Lower leg skin (tissue), 3 donors: ENCODE data around the gene MINDY2.

Source experiments
- POLR2A ChIP-seq, 2 donors: fragments of 450-650 bp; IDR thresholded peaks; one replicate each; pipeline ENCODE4 v1.6.1; 2016 to 2017; ENCODE audit warnings: antibody characterized with exemption in 2 of 2, mild to moderate bottlenecking in 1 of 2, moderate library complexity in 1 of 2
- TF ChIP-seq, protein P1 (sequence below), 3 donors: fragments of 450-650 bp; IDR thresholded peaks; one replicate each; pipeline ENCODE4 v1.5.1; 2016; ENCODE audit warnings: antibody characterized with exemption in 3 of 3, mild to moderate bottlenecking in 3 of 3, moderate library complexity in 2 of 3

DNA sequence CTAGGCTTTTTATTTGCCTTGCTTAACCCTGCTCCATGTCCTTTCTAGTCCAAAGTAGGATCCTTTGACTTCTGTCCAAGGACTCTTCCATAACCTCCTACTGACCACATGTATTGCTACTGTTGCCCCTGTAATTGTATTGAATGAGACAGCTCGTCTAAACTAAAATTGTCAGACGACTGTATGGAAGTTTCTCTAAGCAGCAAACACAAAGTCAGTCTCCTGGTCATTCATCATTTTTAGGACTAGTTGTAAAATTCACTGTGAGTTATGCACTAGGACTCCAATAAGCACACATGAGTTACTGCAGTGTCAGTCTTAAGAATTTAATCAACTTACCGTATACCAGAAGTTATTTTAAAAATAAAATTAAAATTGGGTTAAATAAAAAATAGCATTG lies 129.5 kb downstream of the MINDY2 start:
- TF ChIP-seq, protein P1, sequence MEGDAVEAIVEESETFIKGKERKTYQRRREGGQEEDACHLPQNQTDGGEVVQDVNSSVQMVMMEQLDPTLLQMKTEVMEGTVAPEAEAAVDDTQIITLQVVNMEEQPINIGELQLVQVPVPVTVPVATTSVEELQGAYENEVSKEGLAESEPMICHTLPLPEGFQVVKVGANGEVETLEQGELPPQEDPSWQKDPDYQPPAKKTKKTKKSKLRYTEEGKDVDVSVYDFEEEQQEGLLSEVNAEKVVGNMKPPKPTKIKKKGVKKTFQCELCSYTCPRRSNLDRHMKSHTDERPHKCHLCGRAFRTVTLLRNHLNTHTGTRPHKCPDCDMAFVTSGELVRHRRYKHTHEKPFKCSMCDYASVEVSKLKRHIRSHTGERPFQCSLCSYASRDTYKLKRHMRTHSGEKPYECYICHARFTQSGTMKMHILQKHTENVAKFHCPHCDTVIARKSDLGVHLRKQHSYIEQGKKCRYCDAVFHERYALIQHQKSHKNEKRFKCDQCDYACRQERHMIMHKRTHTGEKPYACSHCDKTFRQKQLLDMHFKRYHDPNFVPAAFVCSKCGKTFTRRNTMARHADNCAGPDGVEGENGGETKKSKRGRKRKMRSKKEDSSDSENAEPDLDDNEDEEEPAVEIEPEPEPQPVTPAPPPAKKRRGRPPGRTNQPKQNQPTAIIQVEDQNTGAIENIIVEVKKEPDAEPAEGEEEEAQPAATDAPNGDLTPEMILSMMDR (IDR thresholded peaks at IDR 0.05) = no peak
- no peak for TF ChIP-seq POLR2A (IDR thresholded peaks at IDR 0.05)
